ELF-1 (cell line): ENCODE results near the gene MZB1.
A peak's percentile ranks its signal among the peaks of the same experiment; 100 is the strongest.
"Not testable (repeated sequence)": the region's sequence is repeated elsewhere in the genome, so short reads cannot be mapped to it uniquely, and the experiment has no call there.

Source experiments
- DNase-seq: peaks from one replicate; pipeline ENCODE4 v3.0.0-alpha.2; 2016; ENCODE audit warnings: low read depth, low spot score

The MZB1 gene

DNA sequence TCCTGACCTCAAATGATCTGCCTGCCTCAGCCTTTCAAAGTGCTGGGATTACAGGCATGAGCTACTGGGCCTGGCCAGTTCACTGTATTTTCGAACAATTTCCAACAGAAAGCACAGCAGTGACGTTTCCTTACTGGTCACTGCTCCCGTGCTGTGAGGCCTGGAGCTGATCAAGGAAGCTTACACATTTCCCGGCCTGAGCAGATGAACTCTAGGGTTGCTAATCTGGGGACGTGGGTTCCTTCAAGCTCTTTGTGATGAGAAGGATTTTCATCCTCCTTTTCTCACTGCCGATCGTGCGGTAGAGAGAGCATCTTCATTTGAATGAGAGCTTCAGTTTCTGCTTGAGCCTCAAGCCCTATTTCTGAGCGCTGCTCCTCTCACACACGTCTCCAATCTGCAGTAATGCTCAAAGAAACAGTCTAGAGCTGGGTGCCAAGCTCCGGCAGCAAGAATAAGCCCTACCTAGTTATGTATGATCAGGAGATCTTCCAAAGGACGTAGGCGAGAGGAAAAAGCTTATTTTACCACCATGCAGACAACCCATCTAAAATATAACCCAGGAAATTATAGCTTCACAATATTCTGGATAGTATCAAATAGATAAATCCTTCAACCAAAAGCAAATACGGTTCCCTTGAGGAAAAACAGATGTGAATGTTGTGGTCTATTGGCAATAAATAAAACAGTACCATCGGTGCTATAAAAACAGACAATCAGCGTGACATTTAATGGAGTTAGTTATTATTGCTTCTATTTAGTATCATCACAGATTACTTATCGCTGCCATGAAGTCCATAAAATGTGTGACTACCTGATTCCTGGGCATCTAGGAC, 21.5 kb upstream of the MZB1 start:
- no peak for DNase-seq

DNA sequence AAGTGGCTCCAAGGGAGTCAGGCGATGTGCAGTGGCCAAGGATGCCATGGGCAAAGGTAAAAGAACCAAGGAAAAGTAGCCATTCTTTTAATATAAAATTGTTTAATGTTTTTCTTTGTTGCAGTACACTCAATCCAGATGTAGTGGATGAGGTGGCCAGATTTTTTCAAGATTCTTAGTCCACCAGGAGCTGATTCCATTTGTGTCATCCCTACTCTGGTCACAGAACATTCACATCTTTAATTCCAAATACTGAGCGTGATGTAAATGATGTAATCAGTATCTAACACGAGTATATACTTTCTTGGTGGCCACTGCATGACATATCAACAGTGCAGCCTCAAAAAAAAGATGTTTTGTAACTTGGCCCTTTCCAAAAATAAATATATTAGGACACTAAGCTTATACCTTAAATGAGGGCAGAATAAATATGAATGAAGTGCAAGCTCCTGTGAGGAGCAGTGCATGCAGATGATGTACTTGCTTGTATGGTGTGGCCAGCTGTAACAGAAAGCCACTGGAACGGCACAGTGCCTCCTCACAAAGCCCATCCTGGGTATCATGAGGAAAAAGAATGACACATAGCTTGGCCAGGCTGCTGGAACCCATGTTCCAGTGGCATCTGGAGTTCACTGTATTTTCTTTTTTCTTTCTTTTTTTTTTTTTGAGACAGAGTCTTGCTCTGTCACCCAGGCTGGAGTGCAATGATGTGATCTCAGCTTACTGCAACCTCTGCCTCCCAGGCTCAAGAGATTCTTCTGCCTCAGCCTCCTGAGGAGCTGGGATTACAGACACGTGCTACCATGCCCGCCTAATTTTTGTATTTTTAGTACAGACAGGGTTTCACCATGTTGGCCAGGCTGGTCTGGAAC, 20.6 kb upstream of the MZB1 start:
- DNase-seq: no peak

DNA sequence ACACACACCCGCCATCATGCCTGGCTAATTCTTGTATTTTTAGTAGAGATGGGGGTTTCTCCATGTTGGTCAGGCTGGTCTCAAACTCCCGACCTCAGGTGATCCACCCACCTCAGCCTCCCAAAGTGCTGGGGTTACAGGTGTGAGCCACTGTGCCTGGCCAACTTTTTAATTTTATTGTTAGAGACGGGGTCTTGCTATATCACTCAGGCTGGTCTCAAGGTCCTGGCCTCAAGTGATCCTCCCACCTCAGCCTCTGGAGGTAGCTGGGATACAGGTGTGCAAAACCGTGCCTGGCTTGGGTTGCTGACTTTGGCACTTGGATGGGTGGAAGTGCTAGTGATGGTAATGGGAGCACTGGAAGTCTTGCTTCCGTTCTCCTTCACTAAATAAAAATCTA, 19.4 kb upstream of the MZB1 start:
- DNase-seq: not testable (repeated sequence)

DNA sequence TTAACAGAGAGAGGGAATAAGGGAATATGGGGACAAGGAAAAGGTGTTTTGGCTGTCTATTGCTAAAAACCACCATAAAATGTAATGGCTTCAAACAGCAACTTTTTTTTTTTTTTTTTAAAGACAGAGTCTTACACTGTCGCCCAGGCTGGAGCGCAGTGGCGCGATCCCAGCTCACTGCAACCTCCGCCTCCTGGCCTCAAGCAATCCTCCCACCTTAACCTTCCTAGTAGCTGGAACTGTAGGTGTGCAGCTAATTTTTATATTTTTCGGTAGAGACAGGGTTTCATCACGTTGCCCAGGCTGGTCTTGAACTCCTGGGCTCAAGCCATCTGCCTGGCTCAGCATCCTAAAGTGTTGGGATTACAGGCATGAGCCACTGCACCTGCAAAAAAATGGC, 18.5 kb upstream of the MZB1 start:
- DNase-seq: no peak

DNA sequence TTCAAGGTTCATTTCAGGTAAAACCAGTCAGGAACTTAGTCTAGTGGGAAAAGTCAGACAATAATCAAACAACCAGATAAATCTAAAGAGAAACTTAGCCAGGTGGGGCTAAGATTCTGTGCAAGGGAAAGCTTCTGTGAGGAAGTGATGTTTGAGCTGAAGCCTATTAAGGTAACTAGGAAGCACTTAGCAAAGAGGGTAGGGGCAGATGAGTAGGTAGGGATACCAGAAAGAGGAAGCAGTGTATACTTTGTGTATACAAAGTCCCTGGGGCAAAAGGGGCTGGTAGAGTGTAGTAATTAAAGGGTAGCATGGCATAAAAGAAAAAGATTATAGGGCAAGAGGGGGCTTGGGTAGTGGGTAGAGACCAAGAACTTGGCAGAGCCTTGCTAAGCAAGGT, 17.8 kb upstream of the MZB1 start:
- no peak for DNase-seq

DNA sequence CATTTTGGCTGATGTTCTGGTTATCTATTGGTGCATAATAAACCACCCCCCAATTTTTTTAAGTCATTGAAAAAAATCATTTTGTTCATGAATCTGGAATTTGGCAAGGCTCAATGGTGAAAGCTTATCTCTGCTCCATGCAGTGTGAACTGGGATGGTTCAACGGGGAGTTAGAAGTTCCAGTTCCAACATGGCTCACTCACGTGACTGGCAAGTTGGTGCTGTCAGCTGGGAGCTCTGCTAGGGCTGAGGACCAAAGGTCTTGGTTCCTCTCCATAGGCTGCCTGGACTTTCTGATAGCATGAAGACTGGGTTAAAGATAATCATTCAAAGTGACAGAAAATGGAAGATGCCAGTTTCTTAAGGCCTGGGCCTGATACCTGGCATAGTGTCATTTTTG, 17.2 kb upstream of the MZB1 start:
- DNase-seq: no peak

DNA sequence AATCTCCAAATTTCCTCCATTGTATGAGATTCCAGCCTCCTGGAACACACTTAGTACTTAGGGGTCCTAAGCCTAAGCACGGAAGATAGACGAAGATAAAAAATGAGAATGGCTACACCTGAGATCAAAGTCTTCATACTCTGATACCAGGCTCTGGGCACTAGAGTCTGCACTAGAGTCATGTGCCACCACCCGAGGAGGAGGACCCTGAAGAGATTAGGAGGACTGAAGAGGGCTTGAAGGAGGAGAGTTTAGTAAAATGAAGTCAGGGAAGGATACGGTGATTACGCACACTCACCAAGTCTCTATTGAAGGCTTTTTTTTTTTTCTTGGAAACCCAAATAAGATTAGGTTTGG, 14.7 kb upstream of the MZB1 start:
- DNase-seq: no peak

DNA sequence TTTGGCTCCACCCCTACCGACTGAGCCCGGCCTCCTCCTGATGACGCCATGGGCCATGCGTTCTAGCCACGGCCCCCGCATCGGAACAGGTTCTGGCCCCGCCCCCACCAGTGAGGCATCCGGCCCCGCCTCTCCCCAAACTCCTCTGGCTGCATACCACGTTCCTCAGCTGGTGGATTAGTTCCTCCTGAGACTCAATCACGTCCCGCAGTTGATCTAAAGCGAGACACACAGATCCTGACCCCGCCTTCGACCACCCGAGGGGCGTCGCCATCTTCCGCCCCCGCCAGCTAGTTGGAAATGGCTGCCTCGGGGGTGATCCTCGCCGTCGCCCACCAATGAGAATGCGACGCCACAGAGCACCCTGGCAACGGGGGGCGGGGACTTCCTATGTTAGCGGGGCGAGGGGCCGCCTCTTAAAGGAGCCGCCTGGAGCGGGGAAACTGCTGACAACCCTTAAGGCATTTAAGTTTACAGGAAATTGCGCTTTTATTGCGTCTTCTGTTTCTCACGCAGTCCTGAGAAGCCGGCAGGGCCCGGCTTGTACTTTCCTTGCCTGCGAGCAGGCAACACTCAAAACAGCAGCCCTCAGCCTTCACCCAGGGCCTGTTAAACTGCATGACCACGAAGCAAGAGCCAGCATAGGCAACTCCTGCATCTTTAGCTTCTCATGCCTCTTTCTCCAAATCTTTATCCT, 14.2 kb upstream of the MZB1 start, which contains the start of gene SPATA24:
TSS of gene SPATA24 (minus strand) at position 303 of the 697 bp plus-strand sequence. CDS start at position 274, 29 bp downstream.
- DNase-seq: peak; percentile 99

DNA sequence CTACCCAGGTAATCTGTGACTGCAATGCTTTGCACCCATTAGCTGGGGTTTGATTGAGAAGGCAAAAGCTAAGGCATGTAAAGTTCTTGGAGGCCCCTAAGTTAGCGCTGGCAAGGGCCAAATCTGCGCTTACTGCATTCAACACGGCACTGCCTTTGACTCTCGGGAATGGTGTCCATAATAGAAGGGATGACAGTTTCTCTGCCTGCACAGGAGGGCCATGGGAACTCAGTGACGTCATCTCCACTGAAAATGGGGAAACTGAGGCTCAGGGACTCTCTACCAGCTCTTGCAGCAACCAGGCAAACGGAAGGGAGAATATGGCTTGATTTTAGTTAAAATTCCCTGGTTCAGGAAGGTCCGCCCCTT, 13.7 kb upstream of the MZB1 start:
- DNase-seq: no peak

DNA sequence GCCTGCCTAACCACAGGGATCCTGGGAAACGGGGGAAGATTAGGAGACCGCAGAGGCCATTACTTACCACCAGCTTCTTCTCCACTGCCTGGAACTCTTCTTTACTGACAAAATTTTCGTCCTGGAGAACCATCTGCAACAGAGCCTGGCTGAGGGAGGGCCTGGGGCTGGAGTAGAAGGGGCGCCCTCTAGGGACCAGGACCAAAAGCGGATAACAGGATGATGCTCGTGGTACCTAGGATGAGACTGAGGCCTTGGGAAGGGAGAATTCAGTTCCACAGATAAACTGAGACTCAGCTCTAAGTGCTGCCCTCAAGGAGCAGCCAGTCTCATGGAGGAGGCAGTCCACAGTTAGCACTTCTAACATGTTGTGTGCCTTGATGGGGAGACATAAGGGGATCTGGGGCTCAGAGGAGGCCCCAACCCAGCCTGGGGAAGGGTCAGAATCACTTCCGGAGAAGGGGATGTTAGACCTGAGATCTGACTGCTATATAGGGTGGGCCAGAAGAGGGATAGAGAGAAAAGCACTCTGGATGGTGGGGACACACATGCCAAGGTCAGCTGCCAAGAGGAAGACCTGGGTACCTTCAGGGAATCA, 12.9 kb upstream of the MZB1 start:
- peak; percentile 79 for DNase-seq

DNA sequence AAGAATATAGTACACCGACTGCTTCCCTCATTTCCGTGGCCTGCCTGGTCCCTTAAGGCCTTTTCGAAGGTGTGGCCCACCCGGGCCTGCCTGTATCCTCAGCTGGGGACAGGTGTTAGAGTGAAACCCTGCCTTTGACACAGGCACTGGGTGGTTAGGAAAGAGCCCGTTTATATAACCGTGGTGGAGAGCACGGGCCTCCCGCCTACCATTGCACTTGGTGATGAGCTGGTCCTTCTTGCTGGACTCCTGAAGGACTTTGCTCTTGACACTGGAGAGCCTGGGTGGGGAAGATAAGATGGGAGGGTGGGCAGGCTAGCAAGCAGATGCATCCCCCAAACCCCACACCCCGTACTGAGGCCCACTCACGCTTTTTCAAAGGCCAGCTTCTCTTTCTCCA, 11.8 kb upstream of the MZB1 start:
- no peak for DNase-seq

DNA sequence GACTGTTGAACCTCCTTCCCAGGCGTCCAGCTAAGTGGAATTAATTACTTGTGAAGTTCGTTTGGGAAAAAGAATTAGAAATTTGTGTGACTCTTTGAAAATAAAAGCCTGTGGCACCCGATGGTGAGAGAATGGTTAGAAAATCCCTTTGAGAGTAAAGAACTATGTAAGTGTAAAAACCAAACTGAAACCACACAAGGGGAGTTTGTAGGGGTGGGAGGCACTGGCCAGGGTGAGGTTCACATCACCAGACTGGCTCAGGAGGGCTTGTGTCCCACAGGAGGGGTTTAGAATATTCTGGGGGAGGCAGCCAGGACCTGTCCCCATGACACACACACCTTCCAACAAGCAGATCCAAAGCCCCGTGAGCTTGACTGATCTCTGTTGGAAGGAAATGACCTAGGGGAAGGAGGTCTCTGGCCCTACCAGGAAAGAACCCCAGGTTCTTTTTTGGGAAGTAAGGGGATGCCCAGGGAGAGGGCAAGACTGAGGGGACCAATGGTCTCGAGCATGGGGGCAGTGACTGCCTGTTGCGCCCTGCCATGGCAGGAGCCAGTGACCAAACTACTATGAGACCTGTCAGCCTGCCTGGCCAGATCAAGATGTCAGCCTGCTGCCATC, 9.9 kb upstream of the MZB1 start:
- no peak for DNase-seq

DNA sequence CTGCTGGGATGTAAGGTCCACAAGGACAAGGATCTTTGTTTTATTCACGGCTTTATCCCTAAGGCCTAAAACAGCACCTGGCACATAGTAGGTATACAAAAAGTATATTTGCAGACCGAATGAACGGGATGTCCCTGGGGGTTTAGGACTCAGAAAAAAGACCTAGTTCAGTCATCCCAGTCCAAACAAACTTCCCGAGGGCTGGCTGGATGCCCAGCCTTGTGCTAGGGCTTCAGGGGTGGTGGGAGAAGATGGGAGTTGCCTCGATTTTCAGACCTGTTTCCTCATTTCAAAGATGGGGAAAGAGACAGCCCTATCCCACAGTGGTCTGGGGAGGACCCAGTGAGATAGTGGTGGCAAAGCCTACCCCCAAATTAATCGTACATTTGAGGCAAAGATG, 8.2 kb upstream of the MZB1 start:
- no peak for DNase-seq

DNA sequence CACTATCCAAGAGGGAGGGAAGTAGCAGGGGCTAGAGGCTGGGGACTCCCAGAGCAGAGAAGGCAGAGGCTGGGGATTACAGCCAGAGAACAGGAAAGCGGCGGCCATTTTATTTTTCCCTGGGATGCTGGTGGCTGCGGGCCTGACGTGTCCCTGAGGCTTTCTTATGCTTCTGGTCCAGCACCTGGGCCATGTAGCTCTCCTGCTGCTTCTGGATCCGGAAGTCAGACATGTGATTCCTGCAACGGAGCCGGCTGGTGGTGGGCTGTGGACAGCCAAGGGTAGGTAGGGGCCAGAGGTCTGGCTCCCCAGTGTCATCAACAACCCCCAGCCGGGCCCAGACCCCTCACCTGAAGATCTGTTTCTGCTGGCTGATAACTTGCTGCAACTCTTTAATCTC, 7.0 kb upstream of the MZB1 start:
- no peak for DNase-seq

DNA sequence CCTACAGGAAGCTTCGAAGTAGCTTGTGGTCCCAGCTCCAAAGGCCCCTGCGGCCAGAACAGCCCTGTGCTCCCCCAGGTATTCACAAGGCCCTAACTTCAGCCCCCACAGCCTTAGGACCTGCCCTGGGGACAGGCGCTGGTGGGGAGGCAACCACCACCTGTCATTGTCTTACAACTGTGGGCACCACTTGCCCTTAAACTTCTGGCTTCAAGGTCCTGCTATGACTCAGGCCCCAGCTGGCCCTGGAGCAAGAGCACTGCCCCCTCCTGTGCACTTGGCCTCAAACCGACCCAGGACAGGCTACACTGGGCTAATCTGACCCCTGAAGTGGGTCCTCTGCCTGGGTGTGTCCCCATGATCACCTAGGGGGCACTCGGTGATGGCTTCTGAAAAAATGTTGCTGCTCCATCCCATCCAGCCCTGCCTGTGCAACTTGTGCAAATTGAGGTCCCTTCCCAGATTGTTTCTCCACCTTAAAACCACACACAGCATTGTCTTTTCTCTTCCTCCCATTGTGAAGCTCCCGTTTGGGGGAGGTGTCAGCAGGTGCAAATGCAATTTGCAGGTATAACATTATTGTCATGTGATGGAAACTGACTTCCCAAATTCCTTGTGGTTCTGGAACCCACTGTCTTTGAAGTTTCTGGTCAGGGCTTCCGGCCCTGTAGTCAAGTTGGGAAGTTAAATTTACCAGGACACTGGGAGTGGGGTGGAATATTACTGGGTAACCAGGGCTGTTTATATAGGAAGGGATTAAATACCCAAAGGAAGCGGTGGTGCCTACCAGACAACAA, 6.3 kb upstream of the MZB1 start:
- no peak for DNase-seq

DNA sequence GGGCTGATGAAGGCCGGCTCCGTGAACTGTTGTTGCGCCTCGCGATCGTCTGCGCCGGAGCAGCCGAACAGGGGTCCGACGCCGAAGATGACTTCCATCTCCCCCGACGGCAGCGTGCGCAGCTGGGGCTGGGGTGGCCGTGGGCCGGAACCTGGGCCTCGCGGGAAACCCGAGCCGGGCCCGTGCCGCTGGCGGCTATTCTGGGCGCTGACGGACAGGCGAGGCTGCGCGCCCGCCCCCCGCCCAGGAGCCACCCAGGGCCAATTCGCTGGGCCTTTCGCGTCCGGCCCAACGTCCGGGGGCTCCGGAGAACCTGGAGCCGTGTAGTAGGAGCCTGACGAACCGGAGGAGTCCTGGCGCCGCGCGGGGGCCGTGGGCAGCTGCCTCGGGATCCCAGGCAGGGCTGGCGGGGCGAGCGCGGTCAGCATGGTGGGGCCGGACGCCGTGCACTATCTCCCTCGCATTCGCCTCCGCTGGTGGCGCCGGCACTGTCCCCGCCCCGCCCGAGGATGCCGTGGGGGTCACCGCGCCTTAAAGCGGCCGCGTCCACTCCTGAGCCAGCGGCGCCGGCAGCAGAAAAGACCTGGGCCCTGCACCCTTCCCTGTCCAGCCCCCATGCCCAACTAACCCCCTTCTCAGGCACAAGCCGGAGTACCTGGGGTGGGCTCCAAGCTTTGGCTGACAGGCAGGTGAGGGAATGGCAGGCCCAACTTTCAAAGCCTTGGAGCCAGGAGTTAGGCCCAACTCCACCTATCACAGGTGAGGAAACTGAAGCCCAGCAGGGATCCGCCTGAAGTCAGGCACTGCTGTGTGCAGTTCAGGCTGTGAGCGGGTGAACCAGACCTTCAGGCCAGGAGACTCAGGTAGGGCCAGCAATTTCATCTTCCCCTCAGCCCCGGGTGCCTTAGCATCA, 5.2 kb upstream of the MZB1 start, which contains the start of gene PROB1:
TSS of gene PROB1 (minus strand) at position 451 of the 913 bp plus-strand sequence. CDS start at position 428, 23 bp downstream.
- DNase-seq: peak; percentile 51

DNA sequence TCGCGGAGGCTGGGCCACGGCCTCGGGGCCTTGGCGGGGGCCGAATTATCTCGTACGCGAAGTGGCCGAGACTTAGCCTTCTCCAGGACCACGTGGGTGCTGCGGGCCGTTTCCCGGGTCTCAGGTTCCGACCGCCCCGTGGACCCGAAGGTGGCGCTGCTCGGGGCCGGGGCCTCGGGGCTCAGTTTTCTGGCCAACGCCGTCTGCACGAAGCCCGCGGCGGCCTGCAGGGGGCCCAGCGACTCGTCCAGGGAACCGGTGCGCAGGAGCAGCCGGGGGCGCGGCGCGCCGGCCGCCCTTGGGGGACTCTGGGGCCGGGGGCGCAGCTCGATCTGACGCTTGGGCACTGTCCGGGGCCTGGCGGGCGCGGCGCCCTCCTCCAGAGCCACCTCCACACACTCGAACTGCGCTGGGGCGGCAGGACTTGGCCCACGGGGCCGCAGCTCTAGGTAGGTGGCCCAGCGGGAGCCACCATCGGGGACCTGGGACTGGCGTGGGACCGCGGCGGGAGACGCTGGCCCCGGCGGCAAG, 4.5 kb upstream of the MZB1 start:
- DNase-seq: peak; percentile 62

DNA sequence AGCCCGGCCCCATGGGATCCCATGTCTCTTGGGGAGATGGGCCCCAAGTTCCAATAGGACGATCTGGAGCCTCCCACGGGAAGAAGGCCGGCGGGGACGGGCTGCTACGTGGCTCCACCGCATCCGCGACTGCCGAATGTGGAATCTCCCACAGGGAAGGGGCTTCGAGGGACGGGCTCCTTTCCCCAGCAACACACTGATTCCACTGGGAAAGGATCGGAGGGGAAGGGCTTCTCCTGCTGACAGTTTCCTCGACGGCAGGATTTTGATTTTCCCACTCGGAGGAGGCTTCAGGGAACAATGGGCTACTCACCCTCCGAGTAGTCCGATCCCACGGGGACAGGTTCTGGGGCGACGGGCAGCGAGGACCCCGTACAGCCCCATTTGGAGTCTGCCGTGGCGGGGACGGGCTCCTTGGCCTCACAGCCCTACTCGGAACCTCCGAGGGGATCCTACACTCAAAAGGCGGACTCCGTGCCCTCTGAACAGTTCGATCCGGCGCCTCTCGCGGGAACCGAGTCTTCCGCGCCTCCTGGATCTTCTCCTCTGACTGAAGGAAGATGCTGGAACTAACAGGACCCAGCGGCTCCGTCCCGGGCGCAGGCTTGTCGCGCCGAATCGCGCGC, 3.9 kb upstream of the MZB1 start:
- no peak for DNase-seq
